WTC11 (cell line): ENCODE results near the gene PRKAR1B. TPM values are rescaled to one million over a fixed set of nuclear protein-coding genes. Genes with fewer than 3 reads are reported as not detected.

ENCODE experiments used
- ATAC-seq: fragments of 200-7000 bp; cut with Tn5 transposase; 2 replicates; pipeline ENCODE4 v1.10.0; 2021; ENCODE audit warnings: mild to moderate bottlenecking, moderate library complexity
- CTCF ChIA-PET: fragments of 300-600 bp; sonication (Branson Sonifier 250); formaldehyde crosslinking; loops from one replicate; lab custom pipeline; 2021; ENCODE audit warnings: antibody characterized with exemption; lab: Charles Lee
- POLR2A ChIA-PET: fragments of 350-600 bp; sonication (Branson Sonifier 250); formaldehyde crosslinking; loops from one replicate; lab custom pipeline; 2021; ENCODE audit warnings: antibody characterized with exemption; lab: Charles Lee
- DNase-seq: peaks from one replicate; pipeline ENCODE4 v3.0.0; 2021; ENCODE audit warnings: low spot score
- H3K27ac Mint-ChIP-seq: 2 replicates; pipeline ENCODE4 v1.8.0; 2021; ENCODE audit warnings: mixed read lengths
- H3K27me3 Mint-ChIP-seq: 2 replicates; pipeline ENCODE4 v1.8.0; 2021; ENCODE audit warnings: low read depth, mild to moderate bottlenecking, moderate library complexity, mixed read lengths
- H3K36me3 Mint-ChIP-seq: 2 replicates; pipeline ENCODE4 v1.8.0; 2021; ENCODE audit warnings: mixed read lengths
- H3K4me1 Mint-ChIP-seq: 2 replicates; pipeline ENCODE4 v1.8.0; 2022; ENCODE audit warnings: mixed read lengths
- H3K4me3 Mint-ChIP-seq: 2 replicates; pipeline ENCODE4 v1.8.0; 2021; ENCODE audit warnings: mild to moderate bottlenecking, moderate library complexity, mixed read lengths
- H3K9me3 Mint-ChIP-seq: 2 replicates; pipeline ENCODE4 v1.8.0; 2021; ENCODE audit warnings: mixed read lengths
- CBFB ChIP-seq: sonication (generic); formaldehyde crosslinking; IDR thresholded peaks from 2 replicates; pipeline ENCODE4 v1.8.1; 2022; ENCODE audit warnings: mild to moderate bottlenecking, low read depth, missing genetic modification reagents
- CREB1 ChIP-seq: sonication (generic); formaldehyde crosslinking; IDR thresholded peaks from 2 replicates; pipeline ENCODE4 v1.8.0; 2023; ENCODE audit warnings: mild to moderate bottlenecking, missing genetic modification reagents
- CTCF ChIP-seq: fragments of 200-600 bp; IDR thresholded peaks from 2 replicates; pipeline ENCODE4 v1.8.0; 2022; ENCODE audit warnings: antibody characterized with exemption
- E2F4 ChIP-seq: sonication (generic); formaldehyde crosslinking; IDR thresholded peaks from 2 replicates; pipeline ENCODE4 v1.8.1; 2022; ENCODE audit warnings: low read depth, mild to moderate bottlenecking, moderate library complexity, missing genetic modification reagents, borderline replicate concordance
- ELF4 ChIP-seq: sonication (generic); formaldehyde crosslinking; IDR thresholded peaks from 2 replicates; pipeline ENCODE4 v1.8.1; 2022; ENCODE audit warnings: low read depth, mild to moderate bottlenecking, moderate library complexity, missing genetic modification reagents
- EMX1 ChIP-seq: fragments of 250-450 bp; sonication (Bioruptor Pico); IDR thresholded peaks from 2 replicates; pipeline ENCODE4 v1.8.0; 2021; ENCODE audit warnings: mild to moderate bottlenecking
- ESRRA ChIP-seq: sonication (generic); formaldehyde crosslinking; IDR thresholded peaks from 2 replicates; pipeline ENCODE4 v1.8.1; 2022; ENCODE audit warnings: mild to moderate bottlenecking, missing genetic modification reagents, borderline replicate concordance
- GABPB1 ChIP-seq: sonication (generic); formaldehyde crosslinking; IDR thresholded peaks from 2 replicates; pipeline ENCODE4 v1.8.1; 2023; ENCODE audit warnings: mild to moderate bottlenecking, missing genetic modification reagents
- JAZF1 ChIP-seq: fragments of 250-450 bp; sonication (Bioruptor Pico); IDR thresholded peaks from 2 replicates; pipeline ENCODE4 v1.9.0; 2021; ENCODE audit warnings: moderate library complexity, mild to moderate bottlenecking, inconsistent platforms
- NR2C2 ChIP-seq: sonication (generic); formaldehyde crosslinking; IDR thresholded peaks from 2 replicates; pipeline ENCODE4 v1.8.0; 2022; ENCODE audit warnings: mild to moderate bottlenecking, missing genetic modification reagents
- SP1 ChIP-seq: sonication (generic); formaldehyde crosslinking; conservative IDR thresholded peaks from 2 replicates; pipeline ENCODE4 v1.8.1; 2022; ENCODE audit warnings: missing genetic modification reagents
- STAT6 ChIP-seq: sonication (generic); formaldehyde crosslinking; conservative IDR thresholded peaks from 2 replicates; pipeline ENCODE4 v1.8.1; 2023; ENCODE audit warnings: mild to moderate bottlenecking, low read depth, missing genetic modification reagents, moderate library complexity
- TEAD1 ChIP-seq: sonication (generic); formaldehyde crosslinking; IDR thresholded peaks from 2 replicates; pipeline ENCODE4 v1.8.0; 2022; ENCODE audit warnings: mild to moderate bottlenecking, missing genetic modification reagents
- ZNF317 ChIP-seq: sonication (generic); formaldehyde crosslinking; IDR thresholded peaks from 2 replicates; pipeline ENCODE4 v1.8.1; 2023; ENCODE audit warnings: low read depth, mild to moderate bottlenecking, moderate library complexity, missing genetic modification reagents, borderline replicate concordance
- ZNF396 ChIP-seq: fragments of 250-450 bp; sonication (Bioruptor Pico); IDR thresholded peaks from 2 replicates; pipeline ENCODE4 v1.8.0; 2021; ENCODE audit warnings: mild to moderate bottlenecking, moderate library complexity, borderline replicate concordance
- ZNF423 ChIP-seq: fragments of 250-450 bp; sonication (Bioruptor Pico); IDR thresholded peaks from 2 replicates; pipeline ENCODE4 v2.1.2; 2022; ENCODE audit warnings: mild to moderate bottlenecking, moderate library complexity
- ZNF425 ChIP-seq: fragments of 250-450 bp; sonication (Bioruptor Pico); conservative IDR thresholded peaks from 2 replicates; pipeline ENCODE4 v1.9.0; 2021; ENCODE audit warnings: mild to moderate bottlenecking
- total RNA-seq: library from RNA; stranded (reverse); gene quantifications from 3 replicates; pipeline ENCODE4 v1.2.3, GENCODE V29; 2021
- TF ChIP-seq, protein P1 (sequence below): fragments of 250-450 bp; sonication (Bioruptor Pico); IDR thresholded peaks from 2 replicates; pipeline ENCODE4 v1.9.0; 2021; ENCODE audit warnings: moderate library complexity, mild to moderate bottlenecking, inconsistent platforms, borderline replicate concordance

PRKAR1B gene
- total RNA-seq, 1 experiment from 2014 or later: 43.6 TPM

DNA sequence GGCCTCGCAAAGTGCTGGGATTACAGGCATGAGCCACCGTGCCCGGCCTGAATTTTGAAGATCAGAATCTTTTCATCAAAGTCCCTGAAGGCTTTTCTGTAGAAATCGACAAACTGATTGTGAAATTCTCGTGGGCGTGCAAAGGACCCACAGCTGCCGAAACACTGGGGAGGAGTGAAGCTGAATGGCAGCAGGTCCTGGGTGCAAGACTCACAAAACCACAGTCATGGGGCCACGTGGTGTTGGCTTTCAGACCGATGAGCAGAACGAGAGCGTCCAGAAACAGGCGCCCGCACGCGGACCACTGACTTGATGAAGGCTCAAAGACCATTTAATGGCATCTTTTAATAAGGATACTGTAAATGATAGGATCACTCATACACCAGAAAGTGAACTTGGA, 24.7 kb upstream of the PRKAR1B start:
- Mint-ChIP-seq H3K27ac (no peak overlapping the region), H3K36me3 (peaks cover 25% of the 10 kb centered on the region), H3K4me1 (no peaks in the 10 kb centered on the region), H3K4me3 (no peak overlapping the region), H3K9me3 (no peaks in the 10 kb centered on the region), H3K27me3 (no peaks in the 10 kb centered on the region)
- TF ChIP-seq, protein P1, sequence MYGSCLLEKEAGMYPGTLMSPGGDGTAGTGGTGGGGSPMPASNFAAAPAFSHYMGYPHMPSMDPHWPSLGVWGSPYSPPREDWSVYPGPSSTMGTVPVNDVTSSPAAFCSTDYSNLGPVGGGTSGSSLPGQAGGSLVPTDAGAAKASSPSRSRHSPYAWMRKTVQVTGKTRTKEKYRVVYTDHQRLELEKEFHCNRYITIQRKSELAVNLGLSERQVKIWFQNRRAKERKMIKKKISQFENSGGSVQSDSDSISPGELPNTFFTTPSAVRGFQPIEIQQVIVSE: no peak
- TF ChIP-seq SP1 (CRISPR knock-in tag) (no peak), ZNF425 (CRISPR knock-in tag) (no peak), E2F4 (CRISPR knock-in tag) (no peak), JAZF1 (no peak), TEAD1 (CRISPR knock-in tag) (no peak), CREB1 (CRISPR knock-in tag) (no peak), ZNF396 (CRISPR knock-in tag) (no peak), CBFB (CRISPR knock-in tag) (no peak), GABPB1 (CRISPR knock-in tag) (no peak), NR2C2 (CRISPR knock-in tag) (no peak), ELF4 (no peak), CTCF (no peak), ZNF423 (no peak), EMX1 (CRISPR knock-in tag) (no peak), ESRRA (CRISPR knock-in tag) (no peak)
- ATAC-seq: no peak
- CTCF ChIA-PET: no interaction called here
- DNase-seq: no peak
- POLR2A ChIA-PET: no interaction called here

DNA sequence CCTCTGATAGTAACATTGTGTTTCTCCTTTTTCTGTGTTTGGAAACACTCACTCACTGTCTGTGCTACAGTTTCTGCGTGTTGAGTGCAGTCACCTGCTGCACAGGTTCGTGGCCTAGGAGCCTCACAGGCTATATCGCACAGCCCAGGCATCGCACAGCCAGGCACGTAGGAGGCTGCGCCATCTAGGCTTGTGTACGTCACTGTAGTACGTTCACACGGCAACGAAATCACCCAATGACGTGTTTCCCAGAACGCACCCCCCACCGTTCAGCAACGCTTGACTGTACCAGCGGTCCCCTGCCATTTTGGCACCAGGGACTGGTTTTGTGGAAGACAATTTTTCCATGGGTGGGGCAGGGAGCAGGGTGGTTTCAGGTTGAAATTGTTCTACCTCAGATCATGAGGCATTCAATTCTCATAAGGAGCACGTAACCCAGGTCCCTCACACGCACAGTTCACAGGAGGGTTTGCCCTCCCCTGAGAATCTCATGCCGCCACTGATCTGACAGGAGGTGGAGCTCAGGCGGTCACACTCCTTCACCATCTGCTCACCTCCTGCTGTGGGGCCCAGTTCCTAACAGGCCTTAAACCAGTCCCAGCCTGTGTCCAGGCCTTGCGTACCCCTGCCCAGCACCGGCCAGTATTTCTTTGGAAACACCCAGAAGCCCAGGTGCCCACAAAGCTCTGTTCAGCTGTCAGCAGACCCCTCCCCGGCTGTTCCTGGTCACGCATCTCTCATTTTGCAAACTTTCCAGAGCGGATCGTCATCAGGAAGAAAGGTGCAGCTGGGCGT, 23.2 kb upstream of the PRKAR1B start:
- Mint-ChIP-seq H3K27me3 (no peaks in the 10 kb centered on the region), H3K36me3 (peaks cover 25% of the 10 kb centered on the region), H3K4me3 (no peak overlapping the region), H3K27ac (no peak overlapping the region), H3K4me1 (no peaks in the 10 kb centered on the region), H3K9me3 (peaks cover 1% of the 10 kb centered on the region; the same call in 1 of the 2 replicates)
- ATAC-seq: no peak
- TF ChIP-seq SP1 (CRISPR knock-in tag): no peak
- TF ChIP-seq ZNF317 (CRISPR knock-in tag): no peak
- no peak for TF ChIP-seq ZNF396 (CRISPR knock-in tag)
- no peak for TF ChIP-seq ZNF423
- TF ChIP-seq, protein P1: no peak
- TF ChIP-seq STAT6 (CRISPR knock-in tag): no peak
- CTCF ChIA-PET: no interaction called here
- POLR2A ChIA-PET: no interaction called here
- DNase-seq: no peak
